Islet of Langerhans (tissue), 1 donor: ENCODE results near the gene RBBP5.

Experiments used
- FAIRE-seq: peaks from one replicate; lab custom pipeline; 2011; peaks lifted over from hg19 to GRCh38; lab: Jason Lieb, UNC

Gene RBBP5

DNA sequence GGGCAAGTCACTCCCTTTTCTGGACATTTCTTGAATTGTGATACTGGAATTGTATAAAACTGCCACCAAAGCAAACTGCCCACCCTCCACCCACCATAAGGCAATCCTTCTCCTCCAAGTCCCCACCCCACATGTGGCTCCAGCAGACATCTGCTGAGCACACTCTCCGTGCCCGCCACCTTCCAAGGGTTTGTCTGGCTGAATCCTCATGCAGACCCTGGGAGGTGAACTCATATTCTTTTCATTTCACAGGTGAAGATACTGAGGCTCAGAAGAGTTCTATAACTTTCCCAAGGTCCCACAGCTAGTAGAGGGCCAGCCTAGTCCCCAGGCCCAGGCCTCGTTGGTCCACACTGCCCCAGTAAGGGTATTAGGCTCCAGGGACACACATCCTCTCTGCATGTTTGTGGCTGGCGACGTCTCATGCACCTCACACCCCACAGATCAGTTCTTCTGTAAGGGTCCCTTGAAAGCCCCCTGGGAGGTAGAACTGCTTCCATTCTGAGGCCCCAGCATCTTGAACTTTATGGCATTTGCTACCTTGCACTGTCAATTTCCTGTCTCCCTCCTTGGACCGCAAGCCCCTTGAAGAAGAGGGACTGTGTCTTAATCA lies 64.7 kb downstream of the RBBP5 start:
- FAIRE-seq, result no peak

- FAIRE-seq, result no peak
Measured at GRCh38 chr1:205056188-205056611, 65.6 kb downstream of the RBBP5 start.

GRCh38 chr1:205054013-205054412 lies 67.8 kb downstream of the RBBP5 start:
- FAIRE-seq, result no peak

GRCh38 chr1:205053296-205053695 lies 68.5 kb downstream of the RBBP5 start:
- FAIRE-seq, result no peak

DNA sequence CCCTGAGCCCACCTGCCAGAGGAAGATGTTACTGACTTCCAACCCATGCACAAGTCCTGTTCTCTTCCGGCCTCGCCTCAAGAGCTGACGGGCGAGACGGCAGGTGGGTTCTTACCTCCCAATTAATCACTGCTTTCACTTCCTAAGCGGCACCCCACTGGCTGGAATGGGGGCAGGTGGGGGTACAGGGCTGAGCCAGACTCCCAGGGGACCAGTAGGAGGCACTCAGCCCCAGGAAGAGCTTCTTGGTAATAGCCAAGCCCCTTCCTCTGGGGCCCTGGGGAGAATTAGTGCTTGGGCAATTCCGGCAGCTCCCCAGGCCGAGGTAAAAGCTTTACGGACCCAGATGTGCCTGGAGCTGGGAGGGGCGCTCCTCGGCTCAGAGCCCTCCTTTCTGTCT lies 69.1 kb downstream of the RBBP5 start:
- FAIRE-seq, result no peak

DNA sequence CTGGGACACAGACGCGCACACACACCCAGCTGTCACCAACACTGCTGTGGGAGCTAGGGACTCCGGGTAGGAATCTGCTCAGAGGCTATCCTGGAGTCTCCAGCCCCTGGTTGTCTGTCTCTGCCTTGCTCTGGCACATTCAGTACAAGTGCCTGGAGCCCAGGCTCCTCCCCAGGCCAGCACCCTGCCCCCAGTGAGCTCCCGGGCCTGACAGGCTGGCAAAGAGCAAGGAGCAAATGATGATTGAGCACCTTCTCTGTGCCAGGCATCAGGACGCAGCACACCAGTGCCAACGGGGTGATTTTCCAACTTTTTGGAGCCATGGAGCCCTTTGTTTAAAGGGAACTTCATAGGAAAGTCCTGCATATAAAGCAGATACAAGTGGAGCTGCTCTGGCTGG lies 72.3 kb downstream of the RBBP5 start:
- FAIRE-seq, result no peak

DNA sequence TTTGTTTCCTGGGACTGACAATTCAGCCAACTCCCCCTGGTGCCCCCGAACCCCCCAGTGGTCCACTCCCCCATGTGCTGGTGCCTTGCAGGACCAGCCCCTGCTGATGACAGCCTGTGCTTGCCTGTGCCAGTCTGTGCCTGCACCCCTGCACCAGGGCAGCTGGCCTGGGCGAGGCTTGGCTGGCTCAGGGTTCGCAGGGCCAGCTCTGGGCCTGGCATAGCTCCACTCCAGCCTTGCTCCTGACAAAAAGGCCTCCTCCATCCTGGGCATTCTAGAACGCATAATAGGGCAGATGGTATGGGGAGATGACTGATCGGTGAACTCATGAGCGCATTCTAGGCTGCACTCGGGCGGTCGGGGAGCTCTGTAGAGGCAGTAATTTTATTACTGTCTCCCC lies 73.4 kb downstream of the RBBP5 start:
- FAIRE-seq, result no peak

GRCh38 chr1:205047764-205048231 lies 74.0 kb downstream of the RBBP5 start:
- no peak for FAIRE-seq

- FAIRE-seq, result no peak
Measured at GRCh38 chr1:205046870-205047269, 74.9 kb downstream of the RBBP5 start.

DNA sequence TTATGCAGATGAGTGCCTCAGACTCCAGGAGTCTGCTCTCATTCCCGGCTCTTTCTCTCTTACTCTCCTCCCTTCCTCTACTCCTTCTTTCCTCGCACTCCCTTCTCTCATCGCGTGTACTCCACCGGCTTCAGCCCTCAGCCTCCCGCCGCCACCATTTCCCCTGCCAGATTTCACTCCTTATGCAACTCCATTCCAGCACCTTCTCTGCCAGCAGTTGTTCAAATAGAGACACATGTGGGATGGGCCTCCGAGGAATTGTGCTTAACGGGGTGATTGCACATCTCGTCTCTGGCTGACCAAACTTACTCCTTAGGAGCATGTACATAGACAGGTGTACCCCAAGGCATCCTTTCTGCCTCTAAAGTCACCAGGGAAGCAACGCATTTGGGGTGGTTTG lies 76.6 kb downstream of the RBBP5 start:
- no peak for FAIRE-seq

- FAIRE-seq, result no peak
Measured at GRCh38 chr1:205044741-205045140, 77.0 kb downstream of the RBBP5 start.

- no peak for FAIRE-seq
Measured at GRCh38 chr1:205043866-205044265, 77.9 kb downstream of the RBBP5 start.

GRCh38 chr1:205042911-205043806 lies 78.6 kb downstream of the RBBP5 start, which contains the start of gene CNTN2:
Gene CNTN2 (plus strand): TSS chr1:205043212. CDS start chr1:205053186, 9,974 bp downstream.
- no peak for FAIRE-seq

DNA sequence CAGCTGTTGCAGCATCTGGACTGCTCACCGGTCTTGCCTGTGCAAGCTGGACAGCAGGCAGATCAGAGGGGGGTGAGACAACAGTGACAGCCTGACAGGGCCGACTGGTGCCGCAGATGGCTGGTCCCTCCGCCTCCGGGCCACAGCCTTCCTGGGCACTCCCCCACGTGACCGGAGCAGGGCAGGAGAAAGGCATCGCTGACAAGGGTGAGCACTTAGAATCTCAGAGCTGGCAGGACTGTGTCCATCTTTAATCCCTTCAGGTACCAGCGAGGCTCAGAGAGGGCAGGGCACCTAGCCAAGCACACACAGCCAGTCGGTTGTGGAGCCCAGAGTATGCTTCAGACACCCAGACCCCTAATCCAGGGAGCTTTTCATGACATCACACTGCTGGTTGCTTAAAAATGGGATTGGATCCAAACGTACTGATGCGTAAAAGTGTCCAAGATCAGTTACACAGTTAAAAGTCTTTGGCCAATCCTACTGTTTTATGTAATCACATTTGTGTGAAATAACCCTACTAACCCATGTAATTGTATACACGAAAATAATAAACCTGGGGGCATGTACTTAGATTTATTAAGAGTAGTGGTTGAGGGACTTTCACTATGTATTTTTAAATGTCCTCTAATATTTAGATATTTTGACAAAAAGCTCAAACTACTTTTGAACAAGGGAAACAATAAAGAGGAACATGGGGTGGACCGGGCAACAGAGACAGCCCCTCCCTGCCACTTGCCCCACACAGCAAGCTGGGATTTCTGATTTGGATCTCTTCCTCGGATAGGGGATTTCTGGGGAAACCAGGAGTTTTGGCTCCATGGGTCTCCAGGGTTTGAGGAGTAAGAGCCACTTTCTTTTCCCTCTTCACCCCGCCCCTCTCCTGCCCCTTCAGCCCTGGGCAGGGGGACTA lies 79.5 kb downstream of the RBBP5 start:
- FAIRE-seq, result no peak

DNA sequence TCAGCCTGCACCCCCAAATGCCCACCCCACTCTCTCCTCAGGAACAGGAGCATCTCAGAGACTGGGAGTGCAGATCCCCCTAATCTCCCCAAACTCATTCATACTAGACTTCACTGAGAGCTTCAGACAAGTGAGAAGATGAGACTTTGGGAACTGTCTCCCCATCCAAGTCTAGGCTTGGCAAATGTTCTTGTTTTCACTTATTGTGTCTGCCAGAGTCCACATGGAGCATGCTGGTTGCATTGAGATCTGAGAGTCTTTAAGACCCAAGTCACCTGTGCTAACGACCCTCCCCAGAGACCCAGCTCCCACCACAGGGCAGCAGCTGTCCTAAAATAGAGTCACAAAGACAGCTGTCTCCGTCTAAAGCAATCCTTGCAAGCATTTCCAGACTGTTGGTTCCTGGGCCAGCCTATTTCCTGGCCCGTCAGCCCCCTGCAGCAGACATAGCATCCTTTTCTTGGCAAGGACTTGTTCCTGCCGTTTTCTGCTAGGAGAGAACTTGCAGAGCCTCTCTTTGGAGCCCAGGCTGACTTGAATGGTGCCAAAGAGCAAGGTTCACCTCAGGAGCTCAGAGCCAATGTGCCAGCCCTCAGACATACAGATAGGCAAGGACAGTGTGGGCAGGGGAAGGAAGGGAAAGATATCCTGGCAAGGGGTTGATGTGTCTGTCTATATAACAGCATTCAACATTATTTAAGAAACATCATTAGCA lies 80.6 kb downstream of the RBBP5 start:
- FAIRE-seq, result no peak

GRCh38 chr1:205038132-205038786 lies 83.5 kb downstream of the RBBP5 start:
- no peak for FAIRE-seq

- FAIRE-seq, result no peak
Measured at GRCh38 chr1:205037539-205037938, 84.2 kb downstream of the RBBP5 start.
